Colon (tissue), 2 donors: Measurements from ENCODE around the gene SPRYD3.

ENCODE experiments used
- FAIRE-seq: peaks from 2 replicates; lab custom pipeline; 2012; peaks lifted over from hg19 to GRCh38; lab: Jason Lieb, UNC
- donor health status: control.
- donor health status: control.

The SPRYD3 gene

DNA sequence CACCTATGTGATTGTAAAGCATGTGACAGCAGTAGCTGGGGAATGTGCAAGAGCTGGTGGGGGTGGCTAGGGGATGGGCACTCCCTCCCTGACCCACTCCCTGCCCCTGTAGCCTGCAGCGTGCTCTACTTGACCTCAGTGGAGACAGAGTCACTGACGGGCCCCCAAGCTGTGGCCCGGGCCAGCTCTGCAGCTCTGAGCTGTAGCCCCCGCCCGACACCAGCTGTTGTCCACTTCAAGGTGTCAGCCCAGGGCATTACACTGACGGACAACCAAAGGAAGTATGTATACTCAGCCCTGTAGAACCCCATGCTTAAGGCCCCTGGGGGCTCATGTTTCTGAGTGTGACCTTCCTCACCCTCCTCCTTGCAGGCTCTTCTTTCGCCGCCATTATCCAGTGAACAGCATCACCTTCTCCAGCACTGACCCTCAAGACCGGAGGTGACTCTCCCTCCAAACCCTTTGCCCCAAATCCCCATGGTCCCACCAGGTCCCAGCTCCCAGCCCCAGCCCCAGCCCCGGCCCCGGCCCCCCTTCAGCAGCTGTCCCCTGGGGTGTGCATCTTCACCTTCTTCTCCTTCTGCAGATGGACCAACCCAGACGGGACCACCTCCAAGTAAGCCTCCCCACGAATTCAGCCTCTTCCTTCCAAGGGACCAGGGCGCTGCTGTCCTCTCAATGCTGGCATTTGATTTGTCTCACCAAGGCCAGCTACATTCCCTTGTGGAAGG, 16.0 kb downstream of the SPRYD3 start:
- FAIRE-seq: no peak

DNA sequence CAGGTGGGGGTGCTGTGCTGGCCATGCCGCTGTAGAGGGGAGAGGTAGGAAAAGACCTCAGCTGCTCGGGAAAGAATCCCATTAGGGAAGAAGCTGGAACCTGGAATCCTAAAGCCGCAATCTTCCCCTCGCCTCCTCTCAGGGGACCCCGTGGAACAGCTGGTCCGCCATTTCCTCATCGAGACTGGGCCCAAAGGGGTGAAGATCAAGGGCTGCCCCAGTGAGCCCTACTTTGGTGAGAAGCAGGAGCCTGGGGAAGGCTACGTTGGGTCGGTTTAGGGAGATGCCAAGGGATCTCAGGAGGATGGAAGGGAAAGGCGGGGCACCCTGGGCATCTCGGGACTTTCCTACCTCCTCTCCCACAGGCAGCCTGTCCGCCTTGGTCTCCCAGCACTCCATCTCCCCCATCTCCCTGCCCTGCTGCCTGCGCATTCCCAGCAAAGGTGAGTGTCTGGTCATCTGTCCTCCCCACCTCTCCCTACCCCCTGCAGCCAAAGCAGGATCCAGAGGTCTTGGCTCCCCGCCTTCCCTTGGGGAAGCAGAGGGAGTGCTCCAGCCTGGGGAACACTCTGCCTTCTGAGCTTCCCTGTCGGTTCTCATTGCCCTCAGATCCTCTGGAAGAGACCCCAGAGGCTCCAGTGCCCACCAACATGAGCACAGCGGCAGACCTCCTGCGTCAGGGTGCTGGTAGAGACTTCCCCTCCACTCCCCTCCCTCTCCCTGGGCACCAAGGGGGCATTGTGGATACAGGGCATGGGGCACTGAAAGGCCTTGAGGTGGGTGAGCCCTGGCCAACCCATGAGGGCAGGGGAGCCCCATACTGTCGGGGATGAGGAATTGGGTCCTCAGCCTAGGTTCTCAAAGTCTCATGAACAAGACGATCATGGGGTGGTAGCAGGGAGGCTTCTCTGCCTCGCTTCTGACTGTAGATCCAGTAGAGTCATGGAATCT, 16.9 kb downstream of the SPRYD3 start:
- FAIRE-seq: no peak

GRCh38 chr12:53061404-53062010, 17.7 kb downstream of the SPRYD3 start:
- no peak for FAIRE-seq

GRCh38 chr12:53060721-53061276, 18.4 kb downstream of the SPRYD3 start:
- no peak for FAIRE-seq

GRCh38 chr12:53060064-53060720, 19.0 kb downstream of the SPRYD3 start:
- no peak for FAIRE-seq

DNA sequence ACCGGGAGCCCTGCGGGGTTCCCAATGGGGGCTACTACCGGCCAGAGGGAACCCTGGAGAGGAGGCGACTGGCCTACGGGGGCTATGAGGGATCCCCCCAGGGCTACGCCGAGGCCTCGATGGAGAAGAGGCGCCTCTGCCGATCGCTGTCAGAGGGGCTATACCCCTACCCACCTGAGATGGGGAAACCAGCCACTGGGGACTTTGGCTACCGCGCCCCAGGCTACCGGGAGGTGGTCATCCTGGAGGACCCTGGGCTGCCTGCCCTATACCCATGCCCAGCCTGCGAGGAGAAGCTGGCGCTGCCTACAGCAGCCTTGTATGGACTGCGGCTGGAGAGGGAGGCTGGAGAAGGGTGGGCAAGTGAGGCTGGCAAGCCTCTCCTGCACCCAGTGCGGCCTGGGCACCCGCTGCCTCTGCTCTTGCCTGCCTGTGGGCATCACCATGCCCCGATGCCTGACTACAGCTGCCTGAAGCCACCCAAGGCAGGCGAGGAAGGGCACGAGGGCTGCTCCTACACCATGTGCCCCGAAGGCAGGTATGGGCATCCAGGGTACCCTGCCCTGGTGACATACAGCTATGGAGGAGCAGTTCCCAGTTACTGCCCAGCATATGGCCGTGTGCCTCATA, 19.6 kb downstream of the SPRYD3 start:
- FAIRE-seq: no peak

DNA sequence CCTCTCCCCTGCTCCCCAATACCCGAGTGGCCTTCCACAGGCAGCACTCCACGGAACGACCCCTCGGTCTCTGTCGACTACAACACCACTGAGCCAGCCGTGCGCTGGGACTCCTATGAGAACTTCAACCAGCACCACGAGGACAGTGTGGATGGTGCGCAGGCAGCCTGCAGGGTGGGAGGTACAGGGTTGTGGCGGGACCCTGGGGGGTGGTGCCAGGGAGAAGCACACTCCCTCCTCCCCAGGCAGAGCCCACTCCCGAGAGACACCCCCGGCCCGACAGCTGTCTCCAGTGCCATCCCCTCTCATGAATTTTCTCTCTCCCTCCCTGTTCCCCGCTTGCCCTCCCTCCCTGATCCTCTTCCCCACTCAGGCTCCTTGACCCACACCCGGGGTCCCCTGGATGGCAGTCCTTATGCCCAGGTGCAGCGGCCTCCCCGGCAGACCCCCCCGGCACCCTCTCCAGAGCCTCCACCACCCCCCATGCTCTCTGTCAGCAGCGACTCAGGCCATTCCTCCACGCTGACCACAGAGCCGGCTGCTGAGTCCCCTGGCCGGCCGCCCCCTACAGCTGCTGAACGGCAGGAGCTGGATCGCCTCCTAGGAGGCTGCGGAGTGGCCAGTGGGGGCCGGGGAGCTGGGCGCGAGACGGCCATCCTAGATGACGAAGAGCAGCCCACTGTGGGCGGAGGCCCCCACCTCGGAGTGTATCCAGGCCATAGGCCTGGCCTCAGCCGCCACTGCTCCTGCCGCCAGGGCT, 20.3 kb downstream of the SPRYD3 start:
- FAIRE-seq: no peak

DNA sequence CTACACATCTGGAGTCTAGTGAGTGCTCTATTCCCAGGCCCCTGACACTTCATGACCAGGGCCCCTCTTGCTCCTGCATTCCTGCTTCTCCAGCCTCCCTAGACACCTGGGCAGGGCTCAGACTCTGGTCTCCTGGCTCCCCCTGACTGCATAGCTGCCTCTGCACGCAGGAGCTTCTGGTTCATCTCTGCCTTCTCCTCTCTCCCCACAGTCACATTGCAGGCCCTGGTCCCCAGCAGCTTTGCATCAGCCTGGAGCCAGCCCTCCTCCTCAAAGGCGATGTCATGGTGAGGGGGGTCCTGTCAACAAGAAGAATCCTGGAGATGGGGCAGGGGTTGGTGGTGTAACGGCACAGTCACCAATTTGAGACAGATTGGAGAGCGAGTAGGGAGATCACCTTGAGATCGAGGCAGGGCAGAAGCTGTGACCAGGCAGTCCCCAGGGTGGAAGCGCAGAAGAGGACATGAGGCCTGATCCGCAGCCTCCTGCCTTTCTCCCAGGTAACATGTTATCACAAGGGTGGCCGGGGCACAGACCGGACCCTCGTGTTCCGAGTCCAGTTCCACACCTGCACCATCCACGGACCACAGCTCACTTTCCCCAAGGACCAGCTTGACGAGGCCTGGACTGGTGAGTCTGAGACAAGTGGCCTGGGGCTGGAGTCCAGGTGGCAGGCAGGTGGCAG, 21.2 kb downstream of the SPRYD3 start:
- FAIRE-seq: no peak

DNA sequence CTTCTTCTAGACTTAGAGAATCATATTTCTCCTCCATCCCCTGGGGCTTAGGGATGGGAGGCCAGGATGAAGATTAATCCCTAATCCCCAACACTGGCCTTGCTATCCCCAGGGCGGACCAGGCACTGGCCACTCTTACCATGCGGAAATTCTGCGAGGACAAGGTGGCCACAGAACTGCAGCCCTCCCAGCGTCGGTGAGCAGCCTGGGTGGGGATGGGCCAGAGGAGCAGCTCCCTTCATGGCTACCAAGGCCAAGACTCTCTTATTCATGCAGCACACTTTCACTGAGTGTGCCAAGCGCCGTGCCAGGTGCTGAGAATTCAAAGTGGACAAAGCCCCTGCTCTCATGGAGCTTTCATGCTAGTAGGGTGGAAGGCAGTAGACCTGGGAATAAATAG, 22.3 kb downstream of the SPRYD3 start:
- FAIRE-seq: no peak

DNA sequence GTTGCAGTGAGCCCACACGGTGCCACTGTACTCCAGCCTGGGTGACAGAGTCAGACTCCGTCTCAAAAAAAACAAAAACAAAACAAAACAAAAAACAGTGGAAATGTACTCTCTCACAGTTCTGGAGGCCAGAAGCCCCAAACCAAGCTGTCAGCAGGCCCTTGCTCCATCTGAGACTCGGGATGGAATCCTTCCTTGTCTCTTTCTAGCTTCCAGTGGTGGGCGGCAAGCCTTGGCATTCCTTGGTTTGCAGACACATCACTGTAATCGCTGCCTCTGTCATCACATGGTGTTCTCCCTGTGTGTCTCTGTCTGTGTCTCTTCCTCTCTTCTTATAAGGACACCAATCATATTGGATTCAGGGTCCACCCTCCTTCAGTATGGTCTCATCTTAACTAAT, 22.9 kb downstream of the SPRYD3 start:
- no peak for FAIRE-seq

DNA sequence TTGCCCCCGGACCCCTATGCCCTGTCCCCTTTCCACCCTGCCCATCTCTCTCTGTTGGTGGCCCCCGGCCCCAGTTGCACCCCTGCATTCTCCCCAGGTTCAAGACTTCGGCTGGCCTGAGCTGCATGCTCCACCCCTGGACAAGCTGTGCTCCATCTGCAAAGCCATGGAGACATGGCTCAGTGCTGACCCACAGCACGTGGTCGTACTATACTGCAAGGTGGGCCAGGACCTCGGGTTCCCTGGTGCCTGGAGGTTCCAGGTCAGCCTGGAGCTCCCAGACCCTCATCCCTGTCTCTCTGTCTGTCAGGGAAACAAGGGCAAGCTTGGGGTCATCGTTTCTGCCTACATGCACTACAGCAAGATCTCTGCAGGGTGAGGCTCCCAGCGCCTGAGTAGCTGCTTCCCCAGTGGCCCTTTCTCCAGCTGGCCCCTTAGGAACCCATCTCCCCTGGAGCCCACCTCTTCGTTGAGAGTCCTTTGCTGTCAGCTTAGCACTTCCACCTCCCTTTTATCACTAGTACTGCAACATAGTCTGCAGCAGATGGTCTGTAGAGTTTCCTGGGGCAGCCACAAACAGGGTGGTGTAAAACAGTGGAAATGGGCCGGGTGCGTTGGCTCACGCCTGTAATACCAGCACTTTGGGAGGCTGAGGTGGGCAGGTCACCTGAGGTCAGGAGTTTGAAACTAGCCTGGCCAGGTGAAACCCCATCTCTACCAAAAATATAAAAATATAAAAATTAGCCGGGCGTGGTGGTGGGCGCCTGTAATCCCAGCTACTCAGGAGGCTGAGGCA, 23.5 kb downstream of the SPRYD3 start:
- FAIRE-seq: no peak

GRCh38 chr12:53054112-53054878, 24.9 kb downstream of the SPRYD3 start:
- no peak for FAIRE-seq

GRCh38 chr12:53053218-53054111, 25.7 kb downstream of the SPRYD3 start:
- FAIRE-seq: no peak

DNA sequence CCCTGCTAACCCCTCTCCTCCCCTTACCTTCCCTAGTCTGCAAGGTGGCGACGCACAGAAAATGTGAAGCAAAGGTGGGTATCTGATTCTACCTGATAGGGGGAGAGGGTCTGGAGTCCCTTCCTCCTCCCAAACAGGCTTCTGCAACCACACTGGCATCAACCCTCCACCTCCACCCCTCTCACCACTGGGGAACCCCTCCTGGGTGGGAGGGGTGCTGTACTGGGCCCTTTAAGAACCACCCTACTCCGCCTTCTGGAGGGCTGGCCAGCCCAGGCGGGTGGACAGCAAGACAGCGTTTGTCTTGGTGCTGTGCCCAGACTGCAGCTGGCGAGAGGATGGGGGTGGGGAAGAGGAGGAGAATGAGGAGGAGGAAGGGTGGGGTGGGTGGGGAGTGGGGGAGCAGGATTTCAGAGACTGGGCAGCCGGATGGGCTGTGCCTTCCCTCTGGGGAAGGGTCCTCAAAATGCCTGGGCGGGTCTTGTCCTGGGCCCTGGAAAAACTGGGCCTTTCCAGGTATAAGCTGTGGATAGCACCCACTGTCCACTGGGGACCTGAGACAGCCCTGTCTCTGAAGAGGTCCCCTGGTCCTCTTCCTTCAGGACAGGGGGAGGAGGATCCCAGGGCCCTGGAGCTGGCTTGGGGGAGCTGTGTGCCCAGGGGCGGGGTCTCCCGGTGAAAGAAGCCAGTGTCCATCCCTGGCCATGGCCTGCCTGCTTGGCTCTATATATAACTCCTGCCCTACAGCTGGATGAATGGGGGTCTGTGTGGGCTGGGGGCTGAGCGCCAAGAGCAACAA, 26.6 kb downstream of the SPRYD3 start:
- FAIRE-seq: no peak

GRCh38 chr12:53051881-53052412, 27.2 kb downstream of the SPRYD3 start:
- no peak for FAIRE-seq
